GM04504 (cell line): ENCODE data around the gene SESN3.
"Not testable (repeated sequence)": the region's sequence is repeated elsewhere in the genome, so short reads cannot be mapped to it uniquely, and the experiment has no call there.

Experiments used
- DNase-seq: peaks from one replicate; pipeline ENCODE4 v3.0.0-alpha.2; 2012; ENCODE audit warnings: low read depth

The SESN3 gene, protein sequence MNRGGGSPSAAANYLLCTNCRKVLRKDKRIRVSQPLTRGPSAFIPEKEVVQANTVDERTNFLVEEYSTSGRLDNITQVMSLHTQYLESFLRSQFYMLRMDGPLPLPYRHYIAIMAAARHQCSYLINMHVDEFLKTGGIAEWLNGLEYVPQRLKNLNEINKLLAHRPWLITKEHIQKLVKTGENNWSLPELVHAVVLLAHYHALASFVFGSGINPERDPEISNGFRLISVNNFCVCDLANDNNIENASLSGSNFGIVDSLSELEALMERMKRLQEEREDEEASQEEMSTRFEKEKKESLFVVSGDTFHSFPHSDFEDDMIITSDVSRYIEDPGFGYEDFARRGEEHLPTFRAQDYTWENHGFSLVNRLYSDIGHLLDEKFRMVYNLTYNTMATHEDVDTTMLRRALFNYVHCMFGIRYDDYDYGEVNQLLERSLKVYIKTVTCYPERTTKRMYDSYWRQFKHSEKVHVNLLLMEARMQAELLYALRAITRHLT

DNA sequence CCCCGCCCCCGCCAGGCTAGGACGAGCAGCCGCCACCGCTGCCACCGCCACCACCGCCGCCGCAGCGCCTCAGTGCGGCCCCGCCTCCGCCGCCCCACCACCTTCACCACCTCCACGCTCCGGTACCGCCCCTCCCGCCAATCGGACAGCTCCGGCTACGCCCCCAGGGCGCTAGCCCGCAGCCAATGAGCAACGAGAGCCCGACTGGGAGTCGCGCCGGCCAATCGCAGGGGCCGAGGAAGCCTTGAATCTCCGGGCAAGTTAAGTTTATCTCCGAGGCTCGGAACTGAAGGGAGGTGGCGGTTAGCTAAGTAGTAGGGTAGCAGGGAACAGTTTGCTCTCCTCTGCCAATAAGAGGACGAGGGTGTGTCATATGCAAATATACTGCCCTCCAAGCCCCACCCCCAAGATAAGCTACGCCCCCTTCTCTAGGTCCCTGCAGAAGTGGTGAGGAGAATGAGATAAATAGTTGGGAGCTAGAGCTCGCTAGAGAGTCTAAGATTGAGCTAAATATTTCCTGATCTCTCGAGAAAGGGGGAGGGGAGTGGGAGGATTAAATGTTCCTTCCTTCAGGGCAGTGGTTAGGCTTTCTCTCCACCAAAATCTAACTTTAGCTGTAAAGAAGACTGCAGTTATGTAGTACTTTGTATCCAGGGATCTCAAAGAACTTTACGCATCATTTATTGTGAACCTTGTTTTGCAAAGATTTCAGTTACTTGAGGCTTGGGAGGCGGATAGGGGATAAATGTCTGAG is at the start of gene SESN3:
Gene SESN3, minus strand, starts transcription at position 76 of the 754 bp plus-strand sequence. CDS start 342 bp downstream, outside the sequence.
- DNase-seq, result peak; percentile 92

GRCh38 chr11:95279921-95280868 is 49.2 kb upstream of the SESN3 start:
- DNase-seq, result no peak

DNA sequence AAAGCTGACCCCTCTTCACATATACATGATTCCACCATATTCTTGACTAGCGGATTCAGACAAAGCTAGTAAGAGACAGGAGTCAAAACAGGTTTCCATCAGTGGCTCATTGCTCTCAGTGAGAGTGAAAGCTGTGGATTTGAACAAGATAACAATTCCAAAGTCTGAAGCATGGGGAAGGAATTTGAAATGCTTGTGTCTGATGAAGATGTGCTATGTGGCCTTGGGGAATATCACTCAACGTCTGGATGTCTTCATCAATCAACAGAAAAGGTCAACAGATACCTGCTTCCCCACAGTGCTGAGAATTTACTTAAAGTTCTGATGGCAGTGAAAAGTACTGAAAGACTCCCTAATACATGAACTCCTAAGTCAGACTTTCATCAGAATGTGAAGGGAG is 46.9 kb upstream of the SESN3 start:
- DNase-seq, result no peak

- no peak for DNase-seq
Measured at GRCh38 chr11:95276139-95276538, 45.1 kb upstream of the SESN3 start.

- not testable (repeated sequence) for DNase-seq
Measured at GRCh38 chr11:95273618-95274017, 42.6 kb upstream of the SESN3 start.

- no peak for DNase-seq
Measured at GRCh38 chr11:95269036-95269819, 38.2 kb upstream of the SESN3 start.

DNA sequence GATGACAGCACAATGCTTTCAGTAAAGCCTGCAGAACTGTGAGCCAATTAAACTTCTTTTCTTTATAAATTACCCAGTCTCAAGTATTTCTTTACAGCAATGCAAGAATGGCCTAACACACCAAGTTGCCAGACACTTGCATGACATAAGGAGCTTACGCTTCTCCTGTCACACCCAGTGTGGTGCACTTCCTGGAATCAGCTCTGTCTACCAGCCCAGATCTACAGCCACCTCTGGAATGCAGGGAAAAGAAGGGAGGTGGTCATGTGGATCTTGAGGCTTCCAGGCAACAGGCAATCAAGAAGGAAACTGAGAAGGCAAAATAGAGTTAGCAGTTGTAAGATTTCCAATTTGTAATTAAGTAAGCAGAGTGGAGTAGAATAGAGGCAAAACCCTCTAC is 37.4 kb upstream of the SESN3 start:
- DNase-seq, result no peak

GRCh38 chr11:95267601-95268213 is 36.7 kb upstream of the SESN3 start:
- DNase-seq, result no peak

- no peak for DNase-seq
Measured at GRCh38 chr11:95266751-95267374, 35.9 kb upstream of the SESN3 start.

- DNase-seq, result no peak
Measured at GRCh38 chr11:95264881-95265280, 33.9 kb upstream of the SESN3 start.

- no peak for DNase-seq
Measured at GRCh38 chr11:95262994-95263765, 32.2 kb upstream of the SESN3 start.

DNA sequence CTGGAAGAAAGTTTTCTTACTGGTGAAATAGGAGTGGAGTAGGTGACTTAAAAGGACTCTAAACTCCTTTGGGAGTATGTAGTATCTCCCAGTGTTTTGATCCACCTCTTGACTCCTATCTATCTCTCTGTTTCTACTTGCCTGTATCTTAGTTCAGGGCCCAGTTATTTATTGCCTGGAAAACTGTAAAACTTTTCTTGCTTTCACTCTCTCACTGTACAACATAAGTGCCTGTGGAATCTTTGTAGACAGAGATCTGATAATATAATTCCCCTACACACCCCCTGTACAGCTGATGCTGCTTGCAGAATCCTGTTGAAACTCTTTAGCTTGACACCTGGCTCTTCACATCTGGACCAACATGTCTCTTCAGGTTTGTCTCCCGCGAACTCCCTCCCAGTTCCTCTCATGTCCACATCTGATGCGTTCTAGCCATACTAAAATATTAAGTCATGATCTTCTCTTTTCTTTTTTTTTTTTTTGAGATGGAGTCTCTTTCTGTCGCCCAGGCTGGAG is 26.5 kb upstream of the SESN3 start:
- no peak for DNase-seq

DNA sequence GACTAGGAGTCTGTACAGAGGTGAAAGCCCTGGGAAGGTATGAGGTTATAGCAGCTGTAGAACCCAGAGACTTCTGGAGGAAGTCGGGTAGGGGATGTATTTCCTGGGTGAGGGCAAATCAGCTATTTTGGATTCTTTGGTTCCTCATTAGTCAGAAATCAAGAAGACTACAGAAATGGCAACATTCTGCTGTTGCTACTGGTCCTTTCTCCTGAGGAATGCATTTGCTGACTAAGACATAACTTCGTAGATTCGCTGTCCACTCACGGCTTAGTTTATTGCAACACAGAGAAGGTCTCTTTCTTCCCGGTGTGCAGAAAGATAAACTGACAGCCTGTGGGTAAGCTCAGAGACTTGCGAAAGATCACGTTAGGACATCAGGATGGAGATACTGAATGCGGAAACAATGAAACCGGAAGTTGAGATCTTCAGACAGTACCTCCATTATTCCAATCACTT is 25.3 kb upstream of the SESN3 start:
- DNase-seq, result no peak

DNA sequence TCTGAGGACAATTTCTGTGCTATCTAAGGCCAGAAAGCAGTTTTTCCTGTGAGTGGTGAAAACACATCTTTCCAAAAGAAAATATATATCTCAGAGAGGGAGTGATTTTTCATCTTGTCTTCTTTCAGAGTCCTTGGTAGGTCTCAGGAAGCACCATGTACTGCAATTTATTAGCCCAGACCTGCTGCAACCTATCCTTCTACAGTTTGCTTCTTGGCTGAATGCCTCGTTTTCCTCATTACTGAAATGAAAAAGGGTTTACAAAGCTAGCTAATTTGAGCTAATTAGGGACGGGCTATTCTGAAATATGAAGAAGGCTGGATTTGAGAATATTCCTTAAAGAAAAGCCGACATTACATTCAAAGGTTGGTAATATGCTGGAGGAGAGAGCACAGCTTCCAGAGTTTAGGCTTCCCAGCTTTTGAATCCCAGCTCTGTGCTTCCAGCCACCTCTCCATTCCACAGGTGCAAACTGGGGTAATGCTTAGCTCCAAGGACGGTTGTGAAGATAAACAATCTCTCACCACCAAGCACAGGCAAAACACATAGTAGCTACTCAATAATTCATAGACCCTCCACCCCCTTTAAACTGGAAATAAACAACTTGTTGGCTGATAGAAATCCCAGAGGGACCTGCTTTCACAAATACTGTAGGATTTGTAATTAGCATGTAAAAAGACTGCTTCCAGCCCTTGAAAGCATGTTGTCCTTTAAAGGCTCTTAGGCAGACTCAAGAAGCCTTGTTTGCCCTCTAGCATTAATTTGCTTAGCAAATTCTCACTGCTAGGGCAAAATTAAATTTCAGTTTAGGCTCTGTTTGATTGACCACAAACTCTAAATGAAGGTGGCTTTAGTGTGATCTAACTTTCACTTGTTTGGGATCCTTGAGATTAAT is 24.5 kb upstream of the SESN3 start:
- DNase-seq, result no peak

DNA sequence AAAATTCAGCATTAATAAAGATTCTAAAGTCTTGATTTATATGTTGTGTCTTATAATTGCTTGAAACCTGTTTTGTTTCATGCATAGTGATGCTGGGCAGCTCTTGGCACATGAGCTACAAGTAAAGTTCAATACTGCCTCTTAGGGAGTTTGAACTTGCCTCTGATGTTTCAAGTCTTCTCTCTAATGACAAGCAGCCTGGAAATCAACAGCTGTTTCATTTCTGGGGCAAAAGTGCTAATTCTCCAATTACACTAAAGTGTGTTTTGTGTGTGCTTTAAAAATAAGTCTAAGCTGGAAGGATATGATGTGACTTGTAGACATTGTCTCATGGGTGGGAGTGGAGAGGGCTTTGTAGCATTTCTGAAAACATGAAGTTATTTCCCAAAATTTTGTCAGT is 23.7 kb upstream of the SESN3 start:
- no peak for DNase-seq

- DNase-seq, result peak; percentile 65
Measured at GRCh38 chr11:95254131-95254704, 23.2 kb upstream of the SESN3 start.

DNA sequence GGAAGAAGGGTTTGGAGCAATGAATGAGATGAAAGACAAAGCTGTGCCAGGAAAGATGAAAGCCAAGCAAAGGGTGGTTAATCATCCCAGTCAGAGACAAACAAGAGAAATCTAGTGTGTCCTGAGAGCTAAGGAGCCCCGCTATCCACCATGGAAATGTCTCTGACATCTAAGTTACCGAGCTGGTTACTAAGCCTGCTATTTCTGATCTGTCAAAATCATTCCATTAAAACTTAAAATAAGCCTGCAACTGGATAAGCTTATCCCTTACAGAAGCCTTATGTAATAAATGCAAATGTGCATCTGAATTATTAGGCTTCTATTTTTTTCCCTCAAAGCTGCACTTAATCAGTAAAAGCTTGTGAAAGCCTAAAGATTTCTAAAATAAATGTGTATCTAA is 22.1 kb upstream of the SESN3 start:
- DNase-seq, result no peak

DNA sequence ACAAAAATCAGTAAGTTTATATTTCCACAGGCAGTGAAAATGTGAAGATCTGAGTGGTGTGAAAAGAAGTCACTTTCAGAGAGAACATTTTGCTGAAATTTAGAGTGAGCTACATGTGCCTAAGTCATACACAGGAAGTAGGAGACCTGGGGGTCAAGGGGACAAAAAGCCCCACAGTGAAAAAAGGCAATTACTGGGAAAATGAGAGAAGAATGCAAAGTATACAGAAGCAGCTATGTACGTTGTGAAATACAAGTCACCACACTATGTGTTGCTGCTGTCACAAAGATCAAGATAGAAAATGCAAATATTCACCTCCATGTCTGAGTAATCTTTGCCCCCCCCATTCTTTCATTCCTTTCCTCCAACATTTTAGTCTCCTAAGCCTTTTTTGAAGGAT is 21.6 kb upstream of the SESN3 start:
- DNase-seq, result no peak
